Measurements from ENCODE around the gene SCUBE3. TPM values are rescaled to one million over a fixed set of nuclear protein-coding genes. Genes with fewer than 3 reads are reported as not detected.

The SCUBE3 gene
- total and polyA plus RNA-seq, 2 of the 4 experiments (the other 2 are of a cell fraction), result 19.9 to 45.5 TPM

DNA sequence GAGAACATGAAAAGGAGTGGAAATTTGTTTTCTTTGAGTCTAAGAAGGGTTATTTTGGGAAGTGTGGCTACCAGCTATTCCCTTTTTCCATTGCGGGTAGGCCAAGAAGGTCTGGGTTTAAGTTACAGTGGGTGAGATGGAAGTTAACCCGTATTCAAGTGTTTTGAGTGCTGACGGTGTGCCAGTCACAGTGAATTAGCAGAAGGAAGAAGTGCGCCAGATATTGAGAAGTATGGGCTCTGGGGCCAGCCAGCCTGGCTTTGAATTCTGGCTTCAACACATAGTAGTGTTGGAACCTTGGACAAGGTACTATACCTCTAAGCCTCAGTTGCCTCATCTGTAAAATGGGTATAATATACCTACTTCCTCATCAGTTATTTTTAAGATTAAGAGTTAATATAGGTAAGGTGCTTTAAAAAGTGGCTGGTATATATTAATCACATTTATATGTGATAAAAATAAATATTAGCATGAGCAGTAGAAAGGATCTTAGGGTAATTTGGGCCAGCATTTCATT lies 62.0 kb downstream of the SCUBE3 start:
- ChIA-PET CTCF (interaction anchor here (0.9 kb wide), 1 partner anchor 9 kb away, joined by 3 read pairs; no protein-coding TSS in a partner anchor), POLR2A (ENCODE audit: unreplicated experiment) (no interaction called here)
- peaks cover 13 to 17% of the 10 kb centered on the region in 2 experiments; a peak in 3 of 4 replicates for H3K79me1 ChIP-seq (ENCODE audit: low read depth in 1 of 2, low read length in 2 of 2)
- 0 out of 2 replicates have a peak overlapping the region, but pooled peaks have one; percentile 4 for H2BK20ac ChIP-seq (ENCODE audit: low read depth, low read length)
- no peak overlapping the region for H3K56ac ChIP-seq (ENCODE audit: extremely low read depth, insufficient read depth, low read length)
- H3K9ac ChIP-seq (ENCODE audit: low read depth, low read length), result no peak overlapping the region
- dilution Hi-C loops (cut with HindIII; ENCODE audit: low sequenced_read_pairs, unreplicated experiment) (no loop called here), in situ Hi-C loops (cut with MboI; ENCODE audit: low sequenced_read_pairs) (no loop called here), intact Hi-C loops (cut with micrococcal nuclease) (no loop called here)
- H3K9me1 ChIP-seq (ENCODE audit: insufficient read depth, low read length), result peaks cover 12% of the 10 kb centered on the region
- no peak overlapping the region for H3K27ac ChIP-seq (ENCODE audit: insufficient read depth, low read length)
- no TSS peak for BruUV-seq (replicated peaks)
- H3K36me3 ChIP-seq (ENCODE audit: control insufficient read depth, insufficient read depth, low read length), result no peaks in the 10 kb centered on the region
- H3K4me2 ChIP-seq (ENCODE audit: low read depth, low read length), result no peak overlapping the region
- H2BK15ac ChIP-seq (ENCODE audit: low read depth, low read length), result no peak overlapping the region
- no peak overlapping the region for H3K18ac ChIP-seq (ENCODE audit: low read depth, low read length)
- DNase-seq, result no peak
- no peak overlapping the region for H4K8ac ChIP-seq (ENCODE audit: low read depth in 2 of 2, low read length in 2 of 2)
- no CpG with 5 or more reads among the region's 4 CpGs for WGBS, 2 experiments (ENCODE audit: extremely low coverage in 2 of 2, insufficient read length in 1 of 2)
- no peak overlapping the region for H4K91ac ChIP-seq (ENCODE audit: insufficient read depth, low read depth, low read length)
- H3K4me1 ChIP-seq (ENCODE audit: control insufficient read depth, insufficient read depth, low read length), result peaks cover 22% of the 10 kb centered on the region
- no peak overlapping the region for H4K5ac ChIP-seq (ENCODE audit: low read depth, low read length)
- H3K4me3 ChIP-seq (ENCODE audit: insufficient read depth, low read depth, low read length), result no peak overlapping the region
- H4K20me1 ChIP-seq (ENCODE audit: insufficient read depth, low read length), result peaks cover 3% of the 10 kb centered on the region; the same call in 1 of the 2 replicates
- peak overlapping the region; percentile 23; the same call in 1 of the 2 replicates for H2AK5ac ChIP-seq (ENCODE audit: low read depth, low read length)
- no peak overlapping the region for H2AFZ ChIP-seq (replicated peaks; ENCODE audit: low read length, poor library complexity)
- H3K27me3 ChIP-seq (ENCODE audit: control insufficient read depth, insufficient read depth, low read length), result no peaks in the 10 kb centered on the region
- H3K14ac ChIP-seq (replicated peaks; ENCODE audit: low read depth, low read length), result no peak overlapping the region
- TF ChIP-seq, protein P1, sequence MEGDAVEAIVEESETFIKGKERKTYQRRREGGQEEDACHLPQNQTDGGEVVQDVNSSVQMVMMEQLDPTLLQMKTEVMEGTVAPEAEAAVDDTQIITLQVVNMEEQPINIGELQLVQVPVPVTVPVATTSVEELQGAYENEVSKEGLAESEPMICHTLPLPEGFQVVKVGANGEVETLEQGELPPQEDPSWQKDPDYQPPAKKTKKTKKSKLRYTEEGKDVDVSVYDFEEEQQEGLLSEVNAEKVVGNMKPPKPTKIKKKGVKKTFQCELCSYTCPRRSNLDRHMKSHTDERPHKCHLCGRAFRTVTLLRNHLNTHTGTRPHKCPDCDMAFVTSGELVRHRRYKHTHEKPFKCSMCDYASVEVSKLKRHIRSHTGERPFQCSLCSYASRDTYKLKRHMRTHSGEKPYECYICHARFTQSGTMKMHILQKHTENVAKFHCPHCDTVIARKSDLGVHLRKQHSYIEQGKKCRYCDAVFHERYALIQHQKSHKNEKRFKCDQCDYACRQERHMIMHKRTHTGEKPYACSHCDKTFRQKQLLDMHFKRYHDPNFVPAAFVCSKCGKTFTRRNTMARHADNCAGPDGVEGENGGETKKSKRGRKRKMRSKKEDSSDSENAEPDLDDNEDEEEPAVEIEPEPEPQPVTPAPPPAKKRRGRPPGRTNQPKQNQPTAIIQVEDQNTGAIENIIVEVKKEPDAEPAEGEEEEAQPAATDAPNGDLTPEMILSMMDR (conservative IDR thresholded peaks at IDR 0.05; ENCODE audit: low read depth, low read length), result no peak
- TF ChIP-seq CEBPB (IDR thresholded peaks at IDR 0.05; ENCODE audit: low read depth, low read length) (no peak), MAFK (IDR thresholded peaks at IDR 0.05; ENCODE audit: low read depth, low read length) (no peak), MXI1 (IDR thresholded peaks at IDR 0.05; ENCODE audit: borderline replicate concordance, low read depth, low read length) (no peak), CHD1 (IDR thresholded peaks at IDR 0.05; ENCODE audit: low read depth, low read length) (no peak), SMC3 (IDR thresholded peaks at IDR 0.05; ENCODE audit: low read depth, low read length) (no peak), MAZ (IDR thresholded peaks at IDR 0.05; ENCODE audit: borderline replicate concordance, low read depth, low read length) (no peak), NFE2L2 (IDR thresholded peaks at IDR 0.05; ENCODE audit: low read depth, low read length) (no peak), RAD21 (IDR thresholded peaks at IDR 0.05; ENCODE audit: low read length) (no peak), FOS (IDR thresholded peaks at IDR 0.05; ENCODE audit: low read depth, low read length) (no peak), RCOR1 (IDR thresholded peaks at IDR 0.05; ENCODE audit: insufficient replicate concordance, low read length) (no peak)
- TF ChIP-seq, protein P2, sequence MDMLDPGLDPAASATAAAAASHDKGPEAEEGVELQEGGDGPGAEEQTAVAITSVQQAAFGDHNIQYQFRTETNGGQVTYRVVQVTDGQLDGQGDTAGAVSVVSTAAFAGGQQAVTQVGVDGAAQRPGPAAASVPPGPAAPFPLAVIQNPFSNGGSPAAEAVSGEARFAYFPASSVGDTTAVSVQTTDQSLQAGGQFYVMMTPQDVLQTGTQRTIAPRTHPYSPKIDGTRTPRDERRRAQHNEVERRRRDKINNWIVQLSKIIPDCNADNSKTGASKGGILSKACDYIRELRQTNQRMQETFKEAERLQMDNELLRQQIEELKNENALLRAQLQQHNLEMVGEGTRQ (IDR thresholded peaks at IDR 0.05; ENCODE audit: low read depth, low read length), result no peak
- TF ChIP-seq, protein P3, sequence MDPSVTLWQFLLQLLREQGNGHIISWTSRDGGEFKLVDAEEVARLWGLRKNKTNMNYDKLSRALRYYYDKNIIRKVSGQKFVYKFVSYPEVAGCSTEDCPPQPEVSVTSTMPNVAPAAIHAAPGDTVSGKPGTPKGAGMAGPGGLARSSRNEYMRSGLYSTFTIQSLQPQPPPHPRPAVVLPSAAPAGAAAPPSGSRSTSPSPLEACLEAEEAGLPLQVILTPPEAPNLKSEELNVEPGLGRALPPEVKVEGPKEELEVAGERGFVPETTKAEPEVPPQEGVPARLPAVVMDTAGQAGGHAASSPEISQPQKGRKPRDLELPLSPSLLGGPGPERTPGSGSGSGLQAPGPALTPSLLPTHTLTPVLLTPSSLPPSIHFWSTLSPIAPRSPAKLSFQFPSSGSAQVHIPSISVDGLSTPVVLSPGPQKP (IDR thresholded peaks at IDR 0.05; ENCODE audit: borderline replicate concordance, low read depth, low read length), result no peak
- no peak overlapping the region for H3K23ac ChIP-seq (ENCODE audit: low read depth, low read length)
- H3K9me3 ChIP-seq (ENCODE audit: control insufficient read depth, insufficient read depth, low read length), result no peaks in the 10 kb centered on the region
- no peak overlapping the region for H2AK9ac ChIP-seq (replicated peaks; ENCODE audit: low read depth, low read length, poor library complexity)
- no peak overlapping the region for H2BK5ac ChIP-seq (ENCODE audit: low read depth, low read length, poor library complexity, severe bottlenecking)
- no peak overlapping the region for H3K4ac ChIP-seq (ENCODE audit: low read depth, low read length)
- ATAC-seq (ENCODE audit: low read depth), result no peak
- no peak overlapping the region for H2BK120ac ChIP-seq (ENCODE audit: low read depth, low read length)

All from IMR-90 (cell line).